NCI-H146 treated with DMSO at 0.1 percent for 48 hours (cell line): ENCODE measurements around the gene LRRIQ4.

Experiments used
- DNase-seq: peaks from one replicate; lab custom pipeline; 2025; ENCODE audit not compliant: unreplicated experiment; lab: John Stamatoyannopoulos, UW

The LRRIQ4 gene

DNA sequence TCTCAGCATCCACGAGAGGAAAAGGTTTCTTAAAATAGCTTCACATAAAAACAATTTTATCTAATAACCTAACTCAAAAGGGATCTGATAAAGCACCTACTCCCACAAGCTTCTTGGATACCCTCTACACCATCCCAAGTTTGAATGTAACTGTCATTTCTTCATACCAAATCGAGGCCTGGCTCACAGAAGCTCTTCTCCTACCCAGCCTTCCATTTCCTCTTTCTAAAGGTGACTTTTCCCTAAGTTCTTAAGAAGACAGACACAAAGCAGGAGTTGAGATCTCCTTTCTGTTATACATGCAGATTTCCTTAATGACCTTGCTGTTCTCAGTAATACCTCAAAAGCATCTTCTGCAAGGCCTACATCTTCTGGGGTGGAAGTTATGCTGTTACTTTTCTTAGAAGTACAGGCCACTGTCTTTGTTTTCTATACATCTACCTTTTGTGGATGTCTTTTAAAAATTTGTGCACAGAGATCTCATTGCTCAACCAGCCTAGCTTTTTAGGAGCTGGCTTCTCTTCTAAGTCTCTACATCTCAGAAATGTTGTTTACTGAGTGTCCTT lies 3.4 kb upstream of the LRRIQ4 start:
- DNase-seq = no peak

DNA sequence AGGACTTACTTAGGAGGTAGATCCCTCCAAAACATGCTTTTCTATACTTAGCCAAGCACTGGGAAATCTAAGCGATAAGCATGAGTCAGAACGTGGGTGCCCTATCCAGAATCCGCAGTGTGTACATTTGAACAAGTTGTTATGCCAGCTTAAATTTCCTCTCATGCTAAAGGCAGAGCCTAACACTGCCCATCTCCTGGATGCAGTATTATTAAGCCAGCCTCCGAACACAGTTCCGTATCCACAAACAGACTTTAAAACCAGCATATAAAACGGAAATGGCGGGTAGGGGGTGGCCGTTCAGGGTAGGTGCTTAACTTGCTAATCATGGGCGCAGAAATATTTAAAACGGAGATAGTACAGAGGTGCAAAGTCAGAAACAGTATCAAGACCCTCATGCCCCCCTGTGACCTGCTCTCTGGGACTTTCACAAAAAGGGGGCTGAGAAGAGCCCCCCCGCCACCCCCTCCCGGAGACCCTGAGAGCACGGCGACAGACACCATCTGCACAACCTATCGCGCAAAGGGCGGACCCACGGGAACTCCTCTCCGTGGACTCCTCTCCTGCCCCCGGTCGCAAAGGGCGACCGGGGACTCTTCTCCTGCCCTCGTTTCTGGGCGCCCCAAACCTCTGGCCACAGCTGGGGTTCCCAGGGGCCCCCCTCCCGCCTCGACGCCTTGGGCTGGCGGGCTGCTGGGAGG lies 889 bp upstream of the LRRIQ4 start:
- DNase-seq = peak; percentile 71

DNA sequence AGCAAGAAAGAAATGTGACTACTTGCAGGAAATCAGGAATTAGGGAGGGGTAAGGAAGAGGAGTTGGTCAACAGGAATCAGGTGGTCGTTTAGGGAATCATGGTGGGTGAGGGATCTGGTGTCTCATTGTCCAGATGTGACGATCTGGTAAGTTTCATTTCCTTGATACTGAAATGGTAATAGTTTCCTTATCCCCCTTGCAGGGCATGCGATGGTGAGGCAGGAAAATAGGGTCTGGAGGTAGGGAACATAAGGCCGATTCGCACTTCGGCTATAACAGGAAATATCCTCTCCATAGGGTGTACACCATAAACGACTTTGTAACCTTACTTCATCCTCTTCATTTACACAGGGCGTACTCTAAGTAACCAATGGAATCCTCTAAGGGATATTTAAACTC lies 608 bp downstream of the LRRIQ4 start:
- DNase-seq = no peak

DNA sequence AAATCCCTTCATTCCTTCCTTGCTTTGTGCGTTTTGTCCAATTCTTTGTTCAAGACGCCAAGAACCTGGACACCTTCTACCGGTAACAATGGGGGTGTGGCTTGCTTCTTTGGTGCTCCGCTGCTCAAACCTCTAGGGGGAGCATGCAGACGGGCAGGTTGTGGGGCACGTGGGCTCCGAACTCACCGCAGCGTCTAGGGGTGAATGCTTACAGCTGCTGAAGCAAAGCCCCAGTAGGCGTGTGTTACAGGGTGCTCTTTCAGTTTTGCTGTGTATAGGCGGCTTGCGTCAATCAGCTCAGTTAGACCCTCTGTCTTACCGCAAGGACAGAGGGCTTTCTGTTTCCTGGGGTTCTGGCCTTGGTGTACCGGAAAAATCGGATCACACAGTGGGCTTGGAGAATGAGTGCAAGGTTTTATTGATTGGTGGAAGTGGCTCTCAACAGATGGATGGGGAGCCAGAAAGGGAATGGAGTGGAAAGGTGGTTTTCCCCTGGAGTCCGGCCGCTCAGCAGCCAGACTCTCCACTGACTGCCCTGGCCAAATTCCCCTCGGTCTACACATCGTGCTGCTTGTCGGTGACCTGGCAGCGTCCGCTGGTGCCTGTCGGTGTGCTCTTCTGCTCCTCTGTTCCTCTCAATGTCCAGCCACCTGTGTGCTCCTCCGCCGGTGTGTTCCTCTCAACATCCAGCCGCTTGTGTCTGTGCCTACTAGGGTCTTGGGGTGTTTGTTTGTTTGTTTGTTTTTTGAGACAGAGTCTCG lies 1.3 kb downstream of the LRRIQ4 start:
- DNase-seq = peak; percentile 68

DNA sequence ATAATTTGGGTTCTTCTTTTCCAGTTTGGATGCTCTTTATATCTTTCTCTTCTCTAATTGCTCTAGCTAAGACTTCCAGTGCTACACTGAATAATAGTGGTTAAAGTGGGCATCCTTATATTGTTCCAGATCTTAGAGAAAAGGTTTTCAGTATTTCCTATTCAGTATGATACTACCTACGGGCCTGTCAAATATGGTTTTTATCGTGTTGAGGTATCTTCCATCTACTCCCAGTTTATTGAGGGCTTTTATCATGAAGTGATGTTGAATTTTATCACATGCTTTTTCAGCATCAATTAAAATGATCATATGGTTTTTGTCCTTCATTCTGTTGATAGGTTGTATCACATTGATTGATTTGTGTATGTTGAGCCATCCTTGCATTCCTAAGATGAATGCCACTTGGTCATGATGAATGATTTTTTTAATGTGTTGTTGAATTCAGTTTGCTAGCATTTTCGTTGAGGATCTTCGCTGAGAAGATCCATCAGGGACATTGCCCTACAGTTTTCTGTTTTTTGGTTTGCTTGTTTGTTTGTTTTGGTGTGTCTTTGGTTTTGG lies 3.0 kb downstream of the LRRIQ4 start:
- DNase-seq = no peak

DNA sequence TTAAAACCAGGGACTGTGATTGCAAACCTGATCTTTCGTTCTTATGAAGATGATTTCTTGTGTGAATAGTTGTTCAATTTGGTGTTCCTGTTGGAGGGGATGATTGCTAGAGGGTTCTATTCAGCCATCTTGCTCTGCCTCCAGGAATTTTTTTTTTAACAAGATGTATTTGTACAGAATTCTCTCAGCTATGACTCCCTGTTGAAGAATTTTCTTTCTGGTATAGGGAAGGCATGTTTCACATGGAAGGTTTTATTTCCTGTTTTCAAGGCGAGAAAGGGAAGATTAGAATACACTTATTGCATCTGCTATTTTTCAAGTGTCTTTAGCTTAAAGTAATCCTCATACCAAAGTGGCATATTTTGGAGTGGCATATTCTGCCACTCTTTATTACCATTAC lies 5.6 kb downstream of the LRRIQ4 start:
- no peak for DNase-seq

DNA sequence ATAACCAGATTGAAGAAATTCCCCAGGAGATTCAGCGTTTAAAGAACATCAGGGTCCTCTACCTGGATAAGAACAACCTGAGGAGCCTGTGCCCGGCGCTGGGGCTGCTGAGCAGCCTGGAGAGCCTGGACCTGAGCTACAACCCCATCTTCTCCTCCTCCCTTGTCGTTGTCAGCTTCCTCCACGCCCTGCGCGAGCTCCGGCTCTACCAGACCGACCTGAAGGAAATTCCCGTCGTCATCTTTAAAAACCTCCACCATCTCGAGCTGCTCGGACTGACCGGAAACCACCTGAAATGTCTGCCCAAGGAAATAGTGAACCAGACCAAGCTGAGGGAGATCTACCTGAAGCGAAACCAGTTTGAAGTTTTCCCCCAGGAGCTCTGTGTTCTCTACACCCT lies 9.4 kb downstream of the LRRIQ4 start:
- DNase-seq = no peak

DNA sequence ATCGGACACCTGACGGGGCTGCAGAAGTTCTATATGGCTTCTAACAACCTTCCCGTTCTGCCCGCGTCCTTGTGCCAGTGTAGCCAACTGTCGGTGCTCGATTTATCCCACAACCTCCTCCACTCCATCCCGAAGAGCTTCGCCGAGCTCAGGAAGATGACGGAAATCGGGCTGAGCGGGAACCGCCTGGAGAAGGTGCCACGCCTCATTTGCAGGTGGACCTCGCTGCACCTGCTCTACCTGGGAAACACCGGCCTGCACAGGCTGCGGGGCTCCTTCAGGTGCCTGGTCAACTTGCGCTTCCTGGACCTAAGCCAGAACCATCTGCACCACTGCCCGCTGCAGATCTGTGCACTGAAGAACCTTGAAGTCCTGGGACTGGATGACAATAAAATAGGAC lies 9.9 kb downstream of the LRRIQ4 start:
- no peak for DNase-seq

DNA sequence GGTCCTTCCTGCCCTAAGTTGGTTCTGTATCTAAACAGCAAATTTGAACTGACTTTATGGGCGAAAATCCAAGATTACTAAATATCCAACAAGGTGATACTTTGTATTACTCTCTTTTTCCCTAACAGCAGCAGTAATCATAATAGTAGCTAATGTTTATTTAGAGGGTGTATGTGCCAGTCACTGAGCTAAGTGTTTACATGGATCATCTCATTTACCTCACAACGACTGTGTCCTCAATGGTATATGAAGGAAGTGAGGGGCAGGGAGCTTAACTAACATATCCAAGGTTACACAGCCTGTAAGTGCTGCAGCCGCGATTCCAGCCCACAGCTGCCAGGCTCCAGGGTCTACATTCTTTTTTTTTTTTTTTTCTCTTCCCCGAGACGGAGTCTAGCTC lies 10.3 kb downstream of the LRRIQ4 start:
- no peak for DNase-seq

DNA sequence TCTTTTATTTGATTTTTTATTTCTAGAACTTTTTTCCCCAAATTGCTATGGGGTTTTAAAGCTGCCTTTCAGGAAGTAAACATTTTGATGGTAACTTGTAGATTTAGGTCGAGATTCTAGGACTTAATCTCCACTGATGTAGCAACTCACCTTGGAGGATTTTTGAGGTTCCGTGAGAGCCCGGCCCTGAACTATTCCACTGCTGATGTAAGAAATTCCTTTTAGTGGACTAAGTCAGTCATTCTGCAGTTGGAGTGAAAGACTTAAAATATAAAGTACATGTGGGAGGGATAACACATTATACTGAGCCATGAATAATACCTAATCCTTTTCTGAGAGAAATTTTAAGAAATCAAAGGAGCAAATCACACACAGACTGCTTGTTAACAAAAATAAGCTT lies 12.6 kb downstream of the LRRIQ4 start:
- DNase-seq = no peak

DNA sequence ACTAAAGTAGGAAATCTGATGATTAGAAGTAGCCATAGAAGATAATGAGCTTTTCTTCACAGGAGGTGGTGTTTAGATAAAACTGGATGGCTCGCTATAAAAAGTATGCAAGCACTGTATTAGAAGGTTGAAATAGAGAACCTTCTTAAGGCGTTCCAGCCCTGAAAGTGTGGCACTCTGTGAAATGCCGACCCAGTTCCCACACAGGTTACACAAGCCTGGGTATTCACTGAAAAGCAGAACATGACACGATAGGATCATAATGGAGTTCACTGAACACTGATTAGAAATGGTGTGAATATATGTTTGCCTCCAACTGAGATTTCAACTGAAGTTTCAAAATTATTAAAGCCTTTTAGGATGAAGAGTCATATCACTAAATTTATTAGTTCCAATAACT lies 15.0 kb downstream of the LRRIQ4 start:
- DNase-seq = no peak

DNA sequence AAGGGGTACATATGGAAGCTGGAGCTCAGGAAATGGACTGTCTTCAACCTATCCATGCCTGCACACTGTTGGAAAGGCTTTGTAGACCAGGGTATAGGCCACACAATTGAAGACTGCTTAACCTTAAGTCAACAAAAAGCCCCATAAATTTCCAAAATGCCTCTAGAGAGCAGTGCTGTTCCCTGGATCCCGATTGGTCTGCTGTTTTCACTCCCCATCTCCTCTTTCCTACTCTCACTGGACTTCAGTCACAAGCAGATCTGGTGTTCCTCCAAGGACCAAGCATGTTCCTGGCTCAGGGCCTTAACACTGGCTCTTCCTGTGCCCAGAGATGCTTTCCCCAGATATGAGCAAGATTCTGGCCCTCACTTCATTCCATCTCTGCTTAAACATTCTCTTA lies 22.9 kb downstream of the LRRIQ4 start:
- no peak for DNase-seq

DNA sequence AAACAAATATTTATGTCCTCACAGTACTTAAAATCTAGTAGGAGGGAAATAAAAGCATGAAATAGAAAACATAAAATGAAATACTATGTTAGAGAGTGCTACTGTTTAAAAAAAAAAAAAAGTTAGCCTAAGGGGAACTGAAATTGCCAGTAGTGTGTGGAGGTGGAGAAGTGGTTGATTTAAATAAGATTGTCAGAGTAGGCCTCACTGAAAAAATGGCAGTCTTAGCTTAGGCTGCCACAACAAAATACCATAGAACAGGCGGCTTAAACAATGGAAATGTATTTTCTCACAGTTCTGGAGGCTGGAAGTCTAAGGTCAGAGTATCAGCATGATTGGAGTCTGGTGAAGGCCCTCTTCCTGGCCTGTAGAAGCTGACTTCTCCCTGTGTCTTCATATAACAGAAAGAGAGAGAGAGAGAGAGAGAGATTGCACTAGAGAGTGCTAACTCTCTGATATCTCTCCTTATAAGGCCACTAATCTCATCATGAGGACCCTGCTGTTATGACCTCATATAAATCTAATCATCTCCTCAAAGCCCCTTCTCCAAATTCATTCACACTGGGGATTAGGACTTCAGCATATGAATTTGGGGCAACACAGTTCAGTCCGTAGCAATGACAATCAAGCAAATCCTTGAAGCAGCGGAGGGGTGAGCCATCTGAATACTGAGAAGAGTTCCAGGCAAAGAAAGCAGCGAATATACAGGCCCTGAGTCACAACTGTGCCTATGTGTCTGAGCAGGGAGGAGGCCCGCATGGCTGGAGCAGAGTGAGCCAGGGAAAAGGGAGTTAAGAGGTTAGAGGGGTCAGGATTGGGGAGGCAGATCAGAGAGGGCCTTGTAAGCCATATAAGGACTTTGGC lies 23.6 kb downstream of the LRRIQ4 start:
- no peak for DNase-seq

DNA sequence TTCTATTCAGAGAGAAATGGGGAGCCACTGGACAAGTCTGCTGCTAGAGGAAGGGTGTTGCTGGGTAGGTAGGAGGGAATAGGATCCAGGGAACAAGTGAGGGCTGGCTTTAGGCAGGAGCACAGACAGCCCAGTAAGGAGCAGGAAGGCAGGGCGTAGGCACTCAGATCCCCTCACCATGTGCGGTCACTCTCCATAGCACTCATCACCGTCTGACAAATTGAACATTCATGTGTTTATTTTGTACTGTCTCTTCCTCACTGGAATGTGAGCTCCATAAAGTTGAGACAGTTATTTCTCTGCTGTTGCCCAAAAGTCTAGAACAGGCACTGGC lies 24.2 kb downstream of the LRRIQ4 start:
- no peak for DNase-seq

DNA sequence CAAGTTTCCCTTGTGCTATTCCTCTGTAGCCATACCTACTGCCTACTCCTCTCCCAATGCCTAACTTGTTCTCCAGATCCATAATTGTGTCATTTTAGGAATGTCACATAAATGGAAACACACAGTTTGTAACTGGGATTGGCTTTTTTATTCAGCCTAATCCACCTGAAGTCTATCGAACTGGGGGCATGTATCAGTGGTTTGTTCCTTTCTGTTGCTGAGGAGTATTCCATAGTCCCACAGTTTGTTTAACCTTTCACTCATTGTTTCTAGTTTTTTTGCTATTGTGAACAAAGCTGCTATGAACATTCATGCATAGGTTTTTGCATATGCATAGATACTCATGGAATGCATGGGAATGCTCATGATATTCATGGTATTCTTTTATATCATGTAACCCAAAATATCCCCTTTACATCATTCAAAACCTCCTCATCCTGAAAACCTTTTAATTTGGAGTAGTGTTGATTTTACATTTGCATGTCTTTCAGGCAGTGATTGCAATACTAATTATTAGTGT lies 25.9 kb downstream of the LRRIQ4 start:
- DNase-seq = no peak

DNA sequence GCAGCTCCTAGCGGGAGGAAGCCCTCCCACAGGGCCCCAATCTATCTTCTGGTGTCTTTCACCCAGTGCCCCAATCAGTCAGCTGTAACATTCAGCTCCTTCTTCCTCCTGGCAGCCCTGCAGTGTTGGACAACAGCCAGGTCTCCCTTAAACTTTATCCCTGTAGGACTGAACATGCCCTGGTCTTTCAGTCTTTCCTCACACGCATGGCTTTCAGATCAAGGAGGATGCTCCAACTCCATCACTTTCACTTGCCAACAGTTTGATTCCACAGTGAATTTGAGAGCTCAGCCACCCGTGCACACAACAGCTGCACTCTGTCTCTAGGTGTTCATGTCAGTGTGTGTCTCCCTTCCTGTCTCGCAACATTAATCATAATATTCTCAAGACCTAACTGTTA lies 28.5 kb downstream of the LRRIQ4 start:
- DNase-seq = no peak

DNA sequence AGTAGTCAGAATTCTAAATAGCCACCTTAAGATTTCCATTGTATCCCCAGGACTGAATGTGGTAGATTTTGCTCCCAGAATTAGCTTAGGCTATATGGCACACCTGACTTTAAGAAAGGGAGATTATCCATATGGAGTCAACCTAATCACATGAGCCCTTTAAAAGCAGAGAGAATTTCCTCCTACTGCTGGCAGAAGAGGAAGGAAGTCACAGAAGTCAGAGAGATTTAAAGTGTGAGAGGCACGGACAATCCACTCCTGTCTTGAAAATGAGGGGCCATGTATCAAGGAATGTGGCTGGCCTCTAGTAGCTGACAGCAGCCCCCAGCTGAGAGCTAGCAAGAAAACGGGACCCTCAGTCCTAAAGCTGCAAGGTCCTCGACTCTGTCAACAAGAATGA lies 30.3 kb downstream of the LRRIQ4 start:
- no peak for DNase-seq

DNA sequence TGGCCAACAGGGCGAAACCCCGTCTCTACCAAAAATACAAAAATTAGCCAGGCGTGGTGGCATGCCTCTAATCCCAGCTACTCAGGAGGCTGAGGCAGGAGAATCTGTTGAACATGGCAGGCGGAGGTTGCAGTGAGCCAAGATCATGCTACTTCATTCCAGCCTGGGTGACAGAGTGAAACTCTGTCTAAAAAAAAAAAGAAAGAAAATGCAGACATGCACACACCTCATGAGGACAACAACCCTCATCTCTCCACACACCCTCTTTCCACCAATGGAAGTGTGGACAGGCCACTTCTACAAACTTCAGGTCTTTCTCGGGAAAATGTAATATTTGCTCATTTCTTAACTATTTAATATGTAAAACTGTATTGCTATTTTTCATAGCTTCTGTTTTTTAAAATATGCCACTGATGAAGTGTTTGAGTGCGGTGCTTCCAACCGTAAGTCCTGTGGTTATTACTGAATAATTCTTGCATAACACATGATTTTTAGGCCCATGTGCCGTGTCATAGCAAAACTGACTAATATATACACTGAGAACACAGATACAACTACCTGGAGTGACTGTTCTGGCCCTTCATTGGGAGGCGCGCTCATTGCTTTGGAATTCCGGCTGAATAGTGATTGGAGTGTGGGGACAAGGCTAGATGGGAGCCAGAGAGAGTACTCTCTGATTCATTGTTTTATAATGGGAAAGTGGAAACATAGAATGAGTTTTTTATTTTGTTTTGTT lies 34.0 kb downstream of the LRRIQ4 start:
- no peak for DNase-seq

DNA sequence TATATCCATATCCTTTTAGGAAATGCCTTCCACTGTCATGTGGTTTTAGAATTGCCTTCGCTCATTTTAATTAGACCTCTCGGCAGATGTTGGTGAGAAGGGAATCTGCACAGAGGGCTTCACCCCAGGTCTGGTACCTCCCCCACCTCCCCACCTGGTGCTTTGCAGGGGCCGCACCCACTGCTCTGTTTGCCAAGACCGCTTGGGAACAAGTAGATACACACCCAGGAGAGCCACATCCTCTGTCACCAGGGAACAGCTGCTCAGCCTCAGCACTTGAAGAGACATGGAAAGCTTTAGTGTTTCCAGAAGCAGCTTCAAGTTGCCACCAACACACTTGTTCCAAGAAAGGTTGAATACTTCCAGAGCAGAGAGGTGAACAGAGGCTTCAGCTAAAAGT lies 35.2 kb downstream of the LRRIQ4 start:
- peak; percentile 81 for DNase-seq

DNA sequence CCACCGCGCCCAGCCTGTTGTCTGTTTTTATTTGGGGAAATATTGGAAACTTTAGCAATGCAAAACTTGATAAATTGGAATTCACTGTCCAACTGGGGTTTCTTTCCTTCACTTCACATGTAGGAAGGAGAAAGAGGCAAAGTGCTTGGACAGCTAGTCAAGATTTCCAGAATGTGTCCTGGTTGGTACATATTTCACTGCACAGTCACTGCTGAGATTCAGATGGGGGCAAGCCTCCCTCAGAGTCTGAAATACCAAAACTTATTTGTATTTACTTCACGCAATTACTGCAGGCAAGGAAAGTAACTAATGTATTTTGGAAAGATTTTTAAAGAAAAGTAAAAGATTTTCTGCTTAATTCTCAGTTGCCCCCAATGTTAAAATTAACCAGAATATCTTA lies 36.1 kb downstream of the LRRIQ4 start:
- no peak for DNase-seq
